NCI-H1436 (cell line): ENCODE data around the gene TRAF1.
A peak's percentile ranks its signal among the peaks of the same experiment; 100 is the strongest.
"Not testable (repeated sequence)": the region's sequence is repeated elsewhere in the genome, so short reads cannot be mapped to it uniquely, and the experiment has no call there.

Experiments
- DNase-seq: peaks from one replicate; lab custom pipeline; 2025; lab: John Stamatoyannopoulos, UW

Gene TRAF1, protein sequence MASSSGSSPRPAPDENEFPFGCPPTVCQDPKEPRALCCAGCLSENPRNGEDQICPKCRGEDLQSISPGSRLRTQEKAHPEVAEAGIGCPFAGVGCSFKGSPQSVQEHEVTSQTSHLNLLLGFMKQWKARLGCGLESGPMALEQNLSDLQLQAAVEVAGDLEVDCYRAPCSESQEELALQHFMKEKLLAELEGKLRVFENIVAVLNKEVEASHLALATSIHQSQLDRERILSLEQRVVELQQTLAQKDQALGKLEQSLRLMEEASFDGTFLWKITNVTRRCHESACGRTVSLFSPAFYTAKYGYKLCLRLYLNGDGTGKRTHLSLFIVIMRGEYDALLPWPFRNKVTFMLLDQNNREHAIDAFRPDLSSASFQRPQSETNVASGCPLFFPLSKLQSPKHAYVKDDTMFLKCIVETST

DNA sequence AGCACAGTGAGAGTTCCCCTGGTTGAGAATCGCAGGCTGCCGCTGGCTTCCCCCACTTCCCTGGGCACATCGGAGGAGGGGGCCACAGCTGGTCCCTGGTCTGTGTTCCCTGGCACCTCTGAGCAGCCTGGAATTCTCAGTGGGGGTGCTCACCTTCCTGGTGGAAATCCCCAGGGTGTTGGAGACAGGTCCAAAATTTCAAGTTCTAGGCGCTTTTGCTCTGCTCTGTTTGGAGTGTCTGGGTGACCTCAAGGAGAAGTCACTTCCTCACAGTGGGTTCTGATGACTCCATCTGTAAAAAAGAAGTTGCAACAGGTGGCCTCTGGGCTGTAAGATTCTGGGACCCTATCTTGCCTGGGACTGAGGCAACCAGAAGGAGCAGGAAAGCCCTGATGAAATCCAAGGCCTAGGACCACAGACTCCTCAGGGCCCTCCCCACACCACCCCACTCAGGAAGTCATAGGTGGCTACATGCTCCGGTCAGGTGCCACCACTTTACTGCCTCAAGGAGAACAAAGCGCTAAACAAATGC is at the start of gene TRAF1:
Gene TRAF1 (minus strand): TSS at position 400 of the 532 bp plus-strand sequence. CDS start 721 bp downstream, outside the sequence.
- no peak for DNase-seq

DNA sequence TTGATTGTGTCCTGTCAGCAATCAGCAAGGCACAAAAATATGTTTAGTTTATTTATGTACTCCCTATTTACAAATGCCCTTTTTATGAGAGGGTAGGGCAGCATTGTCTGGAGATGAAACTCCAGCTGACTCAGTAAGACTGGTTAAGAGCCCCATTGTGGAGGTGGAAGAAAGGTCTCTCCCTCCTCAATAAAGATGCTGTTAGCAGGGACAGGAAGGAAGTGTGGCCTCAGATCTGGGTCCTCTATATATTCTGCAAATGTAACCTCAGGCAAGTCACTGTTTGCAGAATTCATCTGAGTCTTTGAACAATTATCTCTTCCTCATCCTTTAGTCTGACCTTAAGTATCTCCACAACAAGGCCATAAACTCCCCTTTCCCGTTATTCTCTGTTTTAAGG is 48.3 kb upstream of the TRAF1 start:
- no peak for DNase-seq

DNA sequence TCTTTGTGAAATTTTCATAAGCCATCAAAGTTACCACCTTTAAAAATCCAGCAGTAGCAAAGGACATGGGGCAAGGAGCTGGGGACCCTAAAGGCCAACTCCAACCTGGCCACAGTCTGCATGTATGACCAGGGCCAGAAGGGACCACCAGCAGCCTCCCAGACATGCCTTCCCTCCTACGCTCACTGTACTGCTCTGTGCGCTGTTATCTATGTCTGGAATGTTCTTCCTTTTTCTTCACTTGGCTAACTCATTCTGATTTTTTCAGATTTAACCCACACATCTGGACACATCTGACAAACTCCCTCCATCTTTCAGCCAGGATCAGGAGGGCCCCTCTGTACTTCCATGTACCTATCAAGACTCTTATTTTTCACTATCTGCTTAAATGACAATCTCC is 47.6 kb upstream of the TRAF1 start:
- DNase-seq, result no peak

DNA sequence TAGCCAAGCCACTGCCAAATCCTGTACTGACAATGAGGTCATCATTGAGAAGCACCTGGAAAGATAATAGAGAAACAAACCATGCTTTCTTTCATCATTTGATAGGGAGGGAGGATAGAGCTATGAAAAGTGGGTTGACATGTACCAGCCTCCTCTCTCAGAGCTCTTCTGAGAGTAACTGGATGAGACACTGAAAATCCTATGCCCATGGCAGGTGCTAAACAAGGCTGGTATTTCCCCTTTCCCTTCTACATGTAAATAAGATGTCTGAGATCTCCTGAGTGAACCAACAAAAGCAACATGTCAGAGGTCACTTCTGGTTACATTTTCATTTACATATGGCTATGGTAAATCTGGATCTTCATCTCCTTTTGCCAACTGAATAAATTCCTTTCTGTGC is 45.3 kb upstream of the TRAF1 start:
- DNase-seq, result no peak

DNA sequence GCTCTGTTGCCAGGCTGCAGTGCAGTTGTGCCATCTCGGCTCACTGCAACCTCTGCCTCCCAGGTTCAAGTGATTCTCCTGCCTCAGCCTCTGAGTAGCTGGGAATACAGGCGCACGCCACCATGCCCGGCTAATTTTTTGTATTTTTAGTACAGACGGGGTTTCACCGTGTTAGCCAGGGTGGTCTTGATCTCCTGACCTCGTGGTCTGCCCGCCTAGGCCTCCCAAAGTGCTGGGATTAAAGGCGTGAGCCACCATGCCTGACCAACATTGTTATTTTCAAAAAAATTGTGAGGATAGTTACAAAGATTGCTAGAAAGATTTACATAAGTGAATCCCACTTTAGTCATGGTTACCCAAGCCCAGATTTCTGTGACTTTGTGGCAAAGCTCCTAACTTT is 44.9 kb upstream of the TRAF1 start:
- not testable (repeated sequence) for DNase-seq

DNA sequence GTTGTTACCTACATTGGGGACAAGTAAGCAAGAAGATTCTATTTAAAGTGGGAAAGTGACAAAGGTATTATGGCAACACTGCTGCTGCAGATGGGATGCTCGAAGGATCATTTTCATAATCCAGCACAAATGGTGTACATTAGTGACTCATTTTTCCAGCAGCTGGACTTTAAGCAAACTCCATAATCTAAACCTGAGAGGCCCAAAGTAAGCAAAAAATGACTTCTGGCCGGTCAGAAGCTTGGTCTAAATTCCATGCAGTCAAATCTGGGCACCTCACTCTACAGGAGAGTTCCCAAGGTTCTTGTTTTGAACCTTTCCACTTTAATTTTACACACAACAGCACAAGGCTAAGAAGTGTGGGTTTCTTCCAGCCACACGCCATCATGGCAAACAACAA is 43.6 kb upstream of the TRAF1 start:
- no peak for DNase-seq

DNA sequence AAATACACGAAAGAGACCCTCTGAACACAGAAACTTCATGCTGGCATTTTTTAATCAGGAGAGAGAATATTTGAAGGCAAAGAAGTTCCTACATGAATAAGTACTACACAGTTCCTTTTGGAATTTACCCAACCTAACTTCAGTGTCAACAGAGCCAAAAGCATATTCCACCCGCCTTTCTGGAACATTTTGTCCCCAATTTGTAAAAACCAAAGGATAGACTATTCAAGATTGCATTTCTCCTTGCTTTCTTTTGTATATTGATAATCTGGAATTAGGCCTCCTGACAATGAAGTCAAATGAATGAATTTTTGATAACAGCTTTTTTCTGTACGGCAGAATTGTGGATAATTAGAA is 39.4 kb upstream of the TRAF1 start:
- no peak for DNase-seq

DNA sequence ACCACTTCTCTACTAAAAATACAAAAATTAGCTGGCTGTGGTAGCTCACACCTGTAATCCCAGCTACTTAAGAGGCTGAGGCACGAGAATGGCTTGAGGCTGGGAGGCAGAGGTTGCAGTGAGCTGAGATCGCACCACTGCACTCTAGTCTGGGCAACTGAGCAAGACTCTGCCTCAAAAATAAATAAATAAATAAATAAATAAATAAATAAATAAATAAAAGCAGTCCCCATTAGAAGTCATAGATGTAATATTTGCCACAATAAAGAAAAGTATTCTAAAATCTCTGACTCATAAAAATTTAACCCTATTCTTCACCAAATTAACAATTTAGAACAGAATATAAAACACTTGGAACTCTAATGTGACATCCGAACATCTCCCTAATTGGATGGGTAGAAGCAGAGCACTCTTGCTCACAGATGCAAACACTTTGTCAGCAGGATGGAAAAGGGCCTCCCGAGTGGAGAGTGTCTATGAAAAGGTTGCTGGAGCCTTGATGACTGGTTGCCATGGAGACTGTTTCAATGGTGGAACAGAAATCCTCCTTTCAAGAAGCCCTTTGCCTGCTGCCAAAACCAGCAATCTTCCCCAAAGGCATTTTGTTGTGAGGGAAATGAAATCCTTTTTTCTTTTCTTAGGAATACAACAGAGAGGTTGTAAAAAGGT is 38.9 kb upstream of the TRAF1 start:
- peak; percentile 74 for DNase-seq

DNA sequence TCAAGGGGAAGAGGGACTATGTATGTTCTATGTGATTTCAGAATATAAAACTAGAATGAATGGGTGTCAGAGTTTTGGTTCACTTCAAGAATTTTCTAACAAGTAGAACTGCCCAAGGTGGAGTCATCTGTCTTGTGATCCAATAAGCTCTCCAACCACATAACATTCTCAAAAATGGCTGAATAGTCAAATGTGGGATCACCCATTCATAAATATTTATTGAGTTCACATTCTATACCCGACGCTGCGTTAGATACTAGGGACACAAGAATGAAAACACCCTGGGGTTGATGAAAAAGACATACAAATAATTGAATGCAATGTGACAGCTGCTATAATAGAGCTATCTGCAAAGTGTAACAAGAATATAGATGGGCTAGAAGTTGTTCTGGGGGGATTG is 35.3 kb upstream of the TRAF1 start:
- DNase-seq, result no peak

DNA sequence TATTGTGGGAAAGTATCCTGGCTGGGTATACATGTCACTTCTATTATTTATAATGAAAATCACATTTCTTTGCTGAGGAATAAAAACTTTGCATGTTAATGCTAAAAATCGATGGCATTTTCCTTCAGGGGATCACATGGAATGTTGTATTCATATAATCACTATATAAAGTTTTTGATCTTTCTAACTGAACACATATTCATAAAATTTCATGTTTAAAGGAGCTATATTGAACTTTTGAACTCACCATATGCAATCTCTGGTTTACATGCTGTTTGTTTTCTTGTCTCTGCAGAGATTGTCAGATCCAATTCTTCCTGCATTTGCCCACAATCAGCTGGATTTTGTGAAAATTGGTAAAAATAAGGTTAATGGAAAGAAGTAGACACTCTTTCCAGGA is 33.4 kb upstream of the TRAF1 start:
- DNase-seq, result no peak

DNA sequence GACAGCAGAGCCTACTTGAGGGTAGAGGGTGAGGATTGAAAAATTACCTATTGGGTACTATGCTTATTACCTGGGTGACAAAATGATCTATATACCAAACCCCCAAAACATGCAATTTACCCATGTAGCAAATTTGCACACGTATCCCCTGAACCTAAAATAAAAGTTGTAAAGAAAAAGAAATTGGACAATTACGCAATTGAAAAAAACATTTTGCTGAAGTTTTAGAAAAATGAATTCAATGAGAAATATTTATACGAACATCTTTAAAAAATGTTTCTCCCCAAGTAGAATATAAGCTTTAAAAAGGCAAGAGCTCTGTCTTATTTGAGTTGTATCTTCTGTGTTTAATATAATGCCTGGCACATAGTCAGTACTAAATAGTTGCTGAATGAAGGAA is 30.3 kb upstream of the TRAF1 start:
- DNase-seq, result no peak

DNA sequence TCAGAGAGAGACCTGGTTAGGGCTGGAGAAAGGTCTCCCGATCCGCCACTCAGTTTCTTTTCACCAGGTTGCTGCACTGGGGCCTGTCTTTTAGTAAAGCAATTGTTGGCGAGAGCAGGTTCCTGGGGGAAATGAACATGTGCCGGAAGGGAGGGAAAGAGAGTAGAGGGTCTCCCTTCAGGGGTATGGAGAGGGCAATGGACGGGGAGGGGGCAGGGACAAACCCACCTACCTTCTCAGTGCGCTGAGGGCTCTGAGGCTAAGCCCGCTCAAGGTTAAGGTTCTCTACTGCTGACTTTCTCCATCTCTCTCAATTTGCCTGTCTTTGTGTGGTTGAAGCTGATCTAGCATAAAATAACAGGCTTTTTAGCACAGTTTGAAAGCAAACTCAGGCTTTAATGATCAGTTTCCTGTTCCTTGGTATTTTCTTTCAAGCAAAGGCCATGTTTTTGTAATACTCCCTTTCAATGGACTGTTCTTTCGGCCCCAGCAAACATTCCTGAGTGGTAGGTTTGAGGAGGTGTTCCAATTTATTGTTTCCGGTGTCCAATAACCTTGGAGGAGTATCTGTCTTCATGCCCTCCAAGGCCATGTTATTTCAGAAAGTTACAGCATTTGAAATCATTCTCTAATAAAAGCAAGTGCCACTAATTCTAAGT is 25.5 kb upstream of the TRAF1 start:
- no peak for DNase-seq

DNA sequence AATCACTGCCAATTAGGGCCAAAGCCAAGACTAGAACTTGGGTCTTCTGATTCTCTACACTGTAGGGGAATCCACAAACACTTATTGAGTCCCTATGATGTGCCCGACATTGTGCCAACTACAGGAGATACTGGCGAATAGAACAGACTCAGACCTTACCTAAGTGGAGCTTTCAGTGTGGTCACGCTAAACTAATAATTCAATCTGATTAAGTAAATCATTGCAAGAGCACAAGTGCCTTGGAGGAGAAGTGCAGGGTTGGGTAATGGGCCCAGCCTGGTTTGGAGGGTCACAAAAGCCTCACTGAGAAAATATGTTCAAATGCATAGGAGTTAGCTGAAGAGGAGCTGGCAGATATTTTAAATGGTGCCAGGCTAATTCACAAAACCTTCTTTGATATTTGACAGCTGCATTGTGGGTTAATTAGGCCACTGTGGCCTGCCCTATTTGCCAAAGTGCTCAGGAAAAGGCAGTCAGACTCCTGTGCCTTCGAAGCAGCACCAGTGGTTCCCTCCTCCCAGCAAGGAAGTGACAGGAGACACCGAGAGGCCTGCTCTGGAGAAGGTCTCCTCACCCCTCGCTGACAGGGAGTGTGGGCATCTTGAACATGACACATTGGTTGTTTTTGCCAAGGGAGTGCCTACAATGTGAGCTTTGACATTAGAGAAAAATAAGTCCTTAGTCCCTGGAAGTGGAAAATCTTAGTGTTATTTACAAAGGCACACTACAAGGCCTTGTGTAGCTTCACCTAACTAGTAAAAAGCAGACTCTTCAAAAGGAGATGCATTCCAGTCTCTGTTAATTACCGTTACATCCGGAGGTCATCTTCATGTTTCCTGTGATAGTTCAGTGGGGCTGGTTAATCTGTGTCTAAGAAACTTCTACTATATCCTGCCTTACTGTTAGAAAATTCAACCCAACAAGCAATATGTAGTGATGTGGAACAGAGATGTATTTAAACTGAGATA is 24.1 kb upstream of the TRAF1 start:
- no peak for DNase-seq

DNA sequence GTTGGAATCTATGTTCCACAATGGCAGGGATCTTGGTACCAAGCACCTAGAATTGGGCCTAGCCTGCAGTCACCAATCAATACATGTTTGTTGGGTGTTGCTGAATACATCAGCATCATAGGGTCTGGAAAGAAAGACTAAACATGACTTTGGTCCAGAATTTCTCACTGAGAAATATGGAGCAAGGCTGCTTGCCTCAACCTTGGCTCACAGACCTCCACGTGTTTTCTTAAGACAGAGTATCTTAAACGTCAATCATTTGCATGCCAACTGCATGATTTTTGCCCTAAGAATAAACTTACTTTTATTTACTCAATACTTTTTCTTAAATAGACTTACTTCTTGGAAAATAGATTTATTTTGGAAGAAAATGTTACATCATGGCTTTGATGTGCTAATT is 22.7 kb upstream of the TRAF1 start:
- no peak for DNase-seq

DNA sequence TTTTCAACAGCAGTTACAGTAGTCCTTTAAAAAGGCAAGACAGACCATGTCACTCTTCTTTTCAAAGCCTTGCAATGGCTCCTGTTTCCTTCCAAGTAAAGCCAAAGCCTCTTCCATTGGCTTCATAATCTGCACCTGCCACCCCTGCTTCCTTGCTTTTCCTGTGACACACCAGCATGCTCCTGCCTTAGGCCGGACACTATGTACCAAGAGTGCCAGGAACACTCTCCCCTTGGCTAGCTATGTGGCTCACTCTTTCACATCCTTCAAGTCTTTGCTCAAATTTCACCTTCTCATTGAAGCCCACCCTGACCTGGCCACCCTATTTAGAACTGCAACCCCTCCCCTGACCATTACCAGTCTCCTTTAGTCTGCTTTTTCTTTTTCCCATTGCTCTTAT is 22.2 kb upstream of the TRAF1 start:
- no peak for DNase-seq

DNA sequence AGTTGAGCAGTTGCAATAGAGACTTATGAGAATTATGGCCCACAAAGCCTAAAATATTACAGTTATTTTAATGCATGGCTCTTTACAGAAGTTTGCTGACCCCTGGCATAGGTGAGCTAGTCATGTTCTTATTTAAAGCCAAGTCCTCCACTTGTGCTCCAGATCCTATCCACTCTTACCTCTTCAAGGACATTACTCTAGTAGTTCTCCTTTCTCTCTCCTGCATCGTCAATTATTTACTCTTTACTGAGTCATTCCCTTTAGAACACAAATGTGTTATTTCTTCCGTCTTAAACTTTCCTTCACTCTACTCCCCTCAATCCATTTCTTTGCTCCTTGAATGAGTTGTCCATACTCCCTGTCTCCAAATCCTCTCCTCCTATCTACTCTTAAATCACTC is 20.6 kb upstream of the TRAF1 start:
- no peak for DNase-seq

DNA sequence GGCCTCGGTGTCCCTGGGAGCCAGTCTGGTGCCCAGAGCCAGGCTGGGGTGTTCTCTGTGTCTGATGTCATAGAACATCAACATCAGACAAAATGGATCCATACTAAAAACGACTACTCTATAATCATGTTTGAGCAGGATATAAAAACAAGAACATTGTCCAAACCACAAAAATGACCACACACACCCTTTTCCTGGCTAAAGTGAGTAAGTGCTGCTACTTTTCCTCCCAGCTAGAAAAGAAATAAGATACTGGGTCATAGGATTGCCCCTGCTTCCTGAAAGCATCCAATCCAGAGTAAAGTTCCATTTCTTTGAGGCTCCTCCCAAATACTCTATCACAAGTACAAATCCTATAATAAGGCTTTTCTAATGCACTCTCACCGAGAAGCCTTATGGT is 19.7 kb upstream of the TRAF1 start:
- DNase-seq, result no peak

DNA sequence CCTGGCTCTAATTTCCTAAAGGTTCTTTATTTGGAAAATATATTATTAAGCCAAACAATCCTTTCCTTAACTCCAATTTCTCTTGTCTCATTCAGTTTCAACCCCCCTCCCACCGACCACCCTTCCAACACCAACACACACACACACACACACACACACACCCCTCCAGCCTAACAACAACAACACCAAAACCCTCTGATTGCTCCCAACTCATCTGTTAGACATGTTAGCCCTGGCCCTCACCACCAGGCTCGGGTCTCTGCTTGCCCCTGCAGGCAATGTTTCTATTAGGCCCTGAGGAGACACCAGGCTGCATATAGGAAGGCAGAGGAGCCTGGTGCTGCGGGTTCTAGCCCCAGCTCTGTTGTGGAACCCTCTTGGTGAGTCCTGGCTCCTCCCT is 18.4 kb upstream of the TRAF1 start:
- no peak for DNase-seq

DNA sequence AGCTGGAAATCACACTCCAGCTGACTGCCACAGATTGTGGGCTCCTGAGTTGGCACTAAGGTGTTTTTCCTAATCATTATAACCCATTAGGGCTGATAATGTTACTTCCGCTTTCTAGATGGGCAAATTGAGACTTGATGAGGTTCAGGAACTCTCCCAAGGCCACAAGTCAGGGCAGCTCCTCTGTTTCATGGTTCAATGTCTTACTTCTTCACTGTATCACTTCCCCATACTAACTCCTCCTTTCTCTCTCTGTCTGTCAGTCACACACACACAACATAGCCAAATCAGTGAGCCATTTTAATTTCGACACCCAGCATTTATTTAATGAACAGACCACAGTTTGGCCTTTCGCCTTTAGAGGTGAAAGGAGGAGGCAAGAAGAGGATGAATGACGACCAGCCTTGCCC is 17.8 kb upstream of the TRAF1 start:
- no peak for DNase-seq

DNA sequence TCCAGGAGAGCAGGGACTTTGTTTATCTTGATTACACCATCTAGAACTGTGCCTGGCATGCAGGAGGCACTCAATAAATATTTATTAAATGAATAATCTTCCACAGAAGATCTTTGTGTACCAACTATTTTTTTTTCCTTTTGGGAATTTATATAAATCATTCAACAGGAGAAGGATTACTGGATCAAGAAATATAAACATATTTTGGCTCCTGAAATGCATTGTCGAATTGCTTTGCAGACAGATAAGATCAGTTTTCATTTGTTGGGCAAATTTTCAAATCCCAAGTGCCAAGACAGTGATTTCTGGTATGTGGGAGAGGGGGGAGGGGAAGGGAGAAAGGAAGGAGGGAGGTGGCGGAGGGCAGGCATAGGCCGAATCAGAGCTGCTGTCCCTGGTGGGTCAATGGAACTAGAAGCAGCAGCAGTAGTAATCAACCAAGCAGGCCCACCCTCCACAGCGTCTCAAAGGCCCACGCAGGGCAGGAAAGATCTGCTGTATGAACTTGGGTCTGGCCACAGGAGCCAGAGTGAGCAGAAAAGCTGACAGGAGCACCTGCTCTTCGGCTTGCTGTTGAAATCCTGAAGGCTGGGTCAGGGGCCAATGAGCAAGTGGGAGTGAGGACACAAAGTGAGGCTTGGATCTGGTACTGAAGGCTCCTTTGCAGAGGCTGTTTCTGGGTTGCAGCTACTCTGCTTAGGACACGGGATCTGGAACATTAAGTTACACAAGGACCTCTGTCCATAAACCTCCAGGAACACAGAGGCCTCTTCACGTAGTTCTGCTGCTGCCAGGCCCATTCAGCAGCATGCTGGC is 15.8 kb upstream of the TRAF1 start:
- DNase-seq, result no peak
